H1 (cell line): ENCODE results near the gene RFFL. TPM values are rescaled to one million over a fixed set of nuclear protein-coding genes. Genes with fewer than 3 reads are reported as not detected.

Experiments
- CTCF ChIA-PET: fragments of 300-600 bp; sonication (Branson Sonifier 250); formaldehyde crosslinking; loops from one replicate; lab custom pipeline; 2021; ENCODE audit not compliant: partially characterized antibody; lab: Charles Lee
- POLR2A ChIA-PET: fragments of 300-600 bp; sonication (Branson Sonifier 250); formaldehyde crosslinking; loops from one replicate; lab custom pipeline; 2021; ENCODE audit warnings: inconsistent platforms; ENCODE audit not compliant: partially characterized antibody; lab: Charles Lee
- DNase-seq, 2 experiments: peaks; one replicate each; pipeline versions ENCODE4 v3.0.0 to v3.0.0-alpha.2; 2010 to 2022; ENCODE audit warnings: low spot score in 2 of 2, low read depth in 1 of 2, mixed read lengths in 1 of 2
- FAIRE-seq: peaks from 2 replicates; lab custom pipeline; 2011; peaks lifted over from hg19 to GRCh38; lab: Jason Lieb, UNC
- H2AFZ ChIP-seq: 2 replicates; pipeline ENCODE4 v1.8.1; 2012; ENCODE audit warnings: low read length, inconsistent platforms
- H2AK5ac ChIP-seq: 2 replicates; pipeline ENCODE4 v1.6.1; 2013; ENCODE audit warnings: low read depth, low read length
- H2BK120ac ChIP-seq: replicated peaks from 2 replicates; pipeline ENCODE3; 2013; ENCODE audit warnings: low read depth, low read length, inconsistent platforms
- H2BK12ac ChIP-seq: 2 replicates; pipeline ENCODE4 v1.6.1; 2013; ENCODE audit warnings: low read depth, low read length
- H2BK15ac ChIP-seq: 2 replicates; pipeline ENCODE4 v1.6.1; 2013; ENCODE audit warnings: low read length
- H2BK20ac ChIP-seq: 2 replicates; pipeline ENCODE4 v1.6.1; 2013; ENCODE audit warnings: low read length
- H2BK5ac ChIP-seq: 2 replicates; pipeline ENCODE4 v1.6.1; 2013; ENCODE audit warnings: low read depth, low read length
- H3K14ac ChIP-seq: 2 replicates; pipeline ENCODE4 v1.6.1; 2013; ENCODE audit warnings: inconsistent platforms; ENCODE audit not compliant: insufficient read length
- H3K18ac ChIP-seq: 2 replicates; pipeline ENCODE4 v1.6.1; 2013; ENCODE audit warnings: low read length; ENCODE audit errors: extremely low read depth
- H3K23ac ChIP-seq: 2 replicates; pipeline ENCODE4 v1.6.1; 2013; ENCODE audit warnings: inconsistent platforms; ENCODE audit not compliant: insufficient read length
- H3K23me2 ChIP-seq: 2 replicates; pipeline ENCODE4 v1.6.1; 2013; ENCODE audit warnings: low read depth, low read length
- H3K27ac ChIP-seq: 2 replicates; pipeline ENCODE4 v1.6.1; 2011; ENCODE audit warnings: low read depth, low read length, inconsistent platforms
- H3K27me3 ChIP-seq, 4 experiments: replicated peaks in 1 of 4; 1 replicate in 1 of 4; 2 replicates in 3 of 4; pipeline versions ENCODE4 v1.6.1 to v1.8.1; 2011 to 2013; ENCODE audit warnings: low read length in 3 of 4, mild to moderate bottlenecking in 3 of 4, inconsistent platforms in 2 of 4, mixed read lengths in 2 of 4, moderate library complexity in 1 of 4; ENCODE audit not compliant: control insufficient read depth in 3 of 4, insufficient read depth in 3 of 4; ENCODE audit errors: extremely low read depth in 1 of 4
- H3K36me3 ChIP-seq, 4 experiments: 2 replicates each; pipeline versions ENCODE4 v1.6.1 to v1.8.1; 2011 to 2013; ENCODE audit warnings: mild to moderate bottlenecking in 4 of 4, low read length in 3 of 4, moderate library complexity in 2 of 4, control low read depth in 1 of 4, inconsistent platforms in 1 of 4; ENCODE audit not compliant: insufficient read depth in 4 of 4, control insufficient read depth in 2 of 4
- H3K4ac ChIP-seq: replicated peaks from 2 replicates; pipeline ENCODE3; 2013; ENCODE audit warnings: low read length, low read depth, mixed read lengths, inconsistent platforms; ENCODE audit not compliant: insufficient read length
- H3K4me1 ChIP-seq, 4 experiments: replicated peaks in 1 of 4; 1 replicate in 1 of 4; 2 replicates in 3 of 4; pipeline versions ENCODE4 v1.6.1 to v1.8.1; 2011 to 2013; ENCODE audit warnings: low read length in 3 of 4, inconsistent platforms in 2 of 4, mixed read lengths in 1 of 4; ENCODE audit not compliant: insufficient read depth in 4 of 4, control insufficient read depth in 3 of 4
- H3K4me2 ChIP-seq, 2 experiments: 2 replicates each; pipeline versions ENCODE4 v1.6.1 to v1.8.1; 2011 to 2013; ENCODE audit warnings: low read depth in 2 of 2, low read length in 2 of 2, control low read depth in 1 of 2, inconsistent platforms in 1 of 2, mild to moderate bottlenecking in 1 of 2; ENCODE audit not compliant: insufficient read depth in 1 of 2
- H3K4me3 ChIP-seq, 4 experiments: fragments of 200-600, 300-600 bp in 1 of 4; sonication (generic), shearing (Covaris generic), sonication (Bioruptor Twin) in 1 of 4; 2 replicates each; pipeline versions ENCODE4 v1.5.1 to v1.8.1; 2011 to 2016; ENCODE audit warnings: low read length in 4 of 4, low read depth in 3 of 4, control low read depth in 2 of 4, inconsistent platforms in 2 of 4, mild to moderate bottlenecking in 2 of 4, mixed read lengths in 1 of 4, moderate library complexity in 1 of 4; ENCODE audit not compliant: insufficient read depth in 2 of 4; ENCODE audit errors: extremely low read depth in 1 of 4
- H3K56ac ChIP-seq: replicated peaks from 2 replicates; pipeline ENCODE3; 2013; ENCODE audit warnings: low read depth, mild to moderate bottlenecking, mixed read lengths, low read length, inconsistent platforms; ENCODE audit not compliant: insufficient read length
- H3K79me1 ChIP-seq: 2 replicates; pipeline ENCODE4 v1.6.1; 2013; ENCODE audit warnings: low read depth, low read length, control low read depth
- H3K79me2 ChIP-seq, 2 experiments: 2 replicates each; pipeline versions ENCODE4 v1.6.1 to v1.8.1; 2012 to 2013; ENCODE audit warnings: low read length in 2 of 2, mild to moderate bottlenecking in 2 of 2, inconsistent platforms in 1 of 2; ENCODE audit not compliant: insufficient read depth in 2 of 2, control insufficient read depth in 1 of 2
- H3K9ac ChIP-seq, 4 experiments: replicated peaks in 1 of 4; 1 replicate in 1 of 4; 2 replicates in 3 of 4; pipeline versions ENCODE4 v1.6.1 to v1.8.1; 2011 to 2013; ENCODE audit warnings: low read depth in 3 of 4, low read length in 3 of 4, control low read depth in 2 of 4, mild to moderate bottlenecking in 2 of 4, moderate library complexity in 2 of 4, inconsistent platforms in 1 of 4; ENCODE audit errors: extremely low read depth in 1 of 4
- H3K9me3 ChIP-seq, 2 experiments: 2 replicates each; pipeline versions ENCODE4 v1.6.1 to v1.8.1; 2012 to 2013; ENCODE audit warnings: mild to moderate bottlenecking in 2 of 2, moderate library complexity in 2 of 2, control low read depth in 1 of 2, inconsistent platforms in 1 of 2, low read depth in 1 of 2, low read length in 1 of 2, mixed read lengths in 1 of 2; ENCODE audit not compliant: insufficient read depth in 2 of 2
- H4K20me1 ChIP-seq, 2 experiments: replicated peaks in 1 of 2; 2 replicates each; pipeline versions ENCODE3 to v1.8.1; 2011 to 2013; ENCODE audit warnings: inconsistent platforms in 2 of 2, low read length in 2 of 2, mild to moderate bottlenecking in 1 of 2; ENCODE audit not compliant: insufficient read depth in 2 of 2, control insufficient read depth in 1 of 2
- H4K5ac ChIP-seq: 2 replicates; pipeline ENCODE4 v1.6.1; 2013; ENCODE audit warnings: low read length, low read depth, mixed read lengths, inconsistent platforms; ENCODE audit not compliant: insufficient read length
- H4K8ac ChIP-seq: 2 replicates; pipeline ENCODE4 v1.8.0; 2013; ENCODE audit warnings: mild to moderate bottlenecking, moderate library complexity, low read length, inconsistent platforms; ENCODE audit not compliant: insufficient read depth; ENCODE audit errors: extremely low read depth
- H4K91ac ChIP-seq: replicated peaks from 2 replicates; pipeline ENCODE3; 2013; ENCODE audit warnings: low read length, mixed read lengths, inconsistent platforms; ENCODE audit not compliant: insufficient read length
- BACH1 ChIP-seq: IDR thresholded peaks from 2 replicates; pipeline ENCODE4 v1.6.1; 2012; ENCODE audit warnings: low read length, improper control_type of control experiment
- GTF2F1 ChIP-seq: IDR thresholded peaks from 2 replicates; pipeline ENCODE4 v1.6.1; 2012; ENCODE audit warnings: low read depth, low read length, improper control_type of control experiment, borderline replicate concordance
- HDAC2 ChIP-seq, 2 experiments: fragments of 300-600 bp in 1 of 2; sonication (generic) in 1 of 2; IDR thresholded peaks; 2 replicates each; pipeline ENCODE4 v1.6.1; 2011 to 2012; ENCODE audit warnings: low read depth in 2 of 2, low read length in 2 of 2, mild to moderate bottlenecking in 2 of 2, moderate library complexity in 2 of 2, borderline replicate concordance in 1 of 2, inconsistent platforms in 1 of 2
- PHF8 ChIP-seq: fragments of 200-600 bp; sonication (generic); conservative IDR thresholded peaks from 2 replicates; pipeline ENCODE4 v1.7.1; 2012; ENCODE audit warnings: low read depth, mild to moderate bottlenecking, inconsistent platforms, low read length, moderate library complexity
- POLR2AphosphoS5 ChIP-seq: IDR thresholded peaks from 2 replicates; pipeline ENCODE4 v1.6.1; 2011; ENCODE audit warnings: low read depth, low read length
- SP4 ChIP-seq: IDR thresholded peaks from 2 replicates; pipeline ENCODE4 v1.6.1; 2012; ENCODE audit warnings: low read length, inconsistent platforms
- SRF ChIP-seq: IDR thresholded peaks from 2 replicates; pipeline ENCODE4 v1.6.1; 2011; ENCODE audit warnings: mild to moderate bottlenecking, low read depth, low read length, moderate library complexity
- TBP ChIP-seq: IDR thresholded peaks from 2 replicates; pipeline ENCODE4 v1.6.1; 2011; ENCODE audit warnings: low read depth, low read length, improper control_type of control experiment
- WGBS, 2 experiments: shearing (Covaris generic) in 1 of 2; methylation state at CpG; one replicate each; pipeline versions ENCODE4 v1.1.6 to v1.1.7; 2013 to 2015; ENCODE audit warnings: low lambda C conversion rate in 2 of 2, mixed read lengths in 2 of 2, inconsistent platforms in 1 of 2, low coverage in 1 of 2, missing lambda C conversion rate in 1 of 2; ENCODE audit not compliant: insufficient replicate concordance in 2 of 2, insufficient coverage in 1 of 2, insufficient read length in 1 of 2; ENCODE audit errors: extremely low coverage in 1 of 2, missing lambda C conversion rate in 1 of 2; 5-methylcytosine and 5-hydroxymethylcytosine counted together
- polyA plus RNA-seq, 7 experiments: library from polyadenylated mRNA; depleted of rRNA in 3 of 7; stranded (reverse) in 5 of 7; unstranded in 2 of 7; fragments of >200 nt in 5 of 7; fragments of 200-250 nt in 2 of 7; gene quantifications; 1 replicate in 5 of 7; 2 replicates in 1 of 7; 4 replicates in 1 of 7; pipeline versions ENCODE4 v1.2.1 to v1.2.3, GENCODE V29; 2011 to 2013; ENCODE audit warnings: missing spikeins in 2 of 7, mixed read lengths in 2 of 7
- total RNA-seq: library from RNA; stranded (reverse); fragmentation: NEBNext Ultra II Directional; extraction: Animal tissue kit (Norgen Biotek cat#: 25700); gene quantifications from 2 replicates; pipeline ENCODE4 v1.2.1, GENCODE V29; 2021
- TF ChIP-seq, protein P1 (sequence below): IDR thresholded peaks from 2 replicates; pipeline ENCODE4 v1.6.1; 2012; ENCODE audit warnings: low read length, inconsistent platforms

The RFFL gene
- total and polyA plus RNA-seq, 2 of the 8 experiments (the other 6 are each of a cell fraction or from before 2014, with no cell fraction given): 14.0 to 24.5 TPM

DNA sequence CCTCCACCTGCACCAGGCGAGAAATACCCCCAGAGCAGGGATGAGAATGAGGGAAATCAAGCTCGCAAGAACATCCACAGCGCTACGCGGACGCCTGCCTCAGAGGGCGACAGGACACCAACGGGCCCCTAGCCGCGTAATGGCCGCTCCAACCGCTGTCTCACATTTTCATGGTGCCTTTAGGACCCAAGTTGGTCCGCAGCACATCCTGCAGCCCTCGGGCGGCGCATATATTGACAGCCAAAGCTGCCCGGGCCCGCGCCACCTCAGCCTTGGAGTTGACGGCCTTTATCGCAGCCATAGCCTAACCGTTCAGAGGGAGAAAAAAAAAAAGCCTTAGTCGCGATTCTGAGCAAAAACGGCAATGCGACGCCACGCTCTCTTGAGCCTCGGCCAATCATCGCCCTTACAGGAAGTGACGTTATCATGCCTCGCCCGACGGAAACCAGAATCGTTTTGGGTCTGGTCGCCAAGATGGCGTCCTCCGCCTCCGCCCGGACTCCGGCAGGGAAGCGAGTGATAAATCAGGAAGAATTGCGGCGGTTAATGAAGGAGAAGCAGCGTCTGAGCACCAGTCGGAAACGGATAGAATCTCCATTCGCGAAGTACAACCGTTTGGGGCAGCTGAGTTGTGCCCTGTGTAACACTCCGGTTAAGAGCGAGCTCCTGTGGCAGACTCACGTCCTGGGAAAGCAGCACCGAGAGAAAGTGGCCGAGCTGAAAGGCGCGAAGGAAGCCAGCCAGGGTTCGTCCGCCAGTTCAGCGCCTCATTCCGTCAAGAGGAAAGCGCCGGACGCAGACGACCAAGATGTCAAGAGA, 102.2 kb downstream of the RFFL start, which contains the start of the genes CCT6B and ZNF830:
Gene CCT6B (minus strand): TSS at position 368 of the 819 bp plus-strand sequence. CDS start 67 bp downstream, at position 301.
Gene ZNF830 (plus strand): TSS at position 448 of the 819 bp plus-strand sequence. CDS start 27 bp downstream, at position 475.
- CTCF ChIA-PET: no interaction called here
- Histone ChIP-seq H3K23ac (no peak within 1 kb of the TSS), H2BK5ac (peak within 1 kb of the TSS; percentile 95), H2AFZ (peak within 1 kb of the TSS; percentile 100), H3K9ac (peak within 1 kb of the TSS; percentile 85 to 95 (median 94)), H4K91ac (no peak within 1 kb of the TSS), H3K9me3 (no peaks in the 10 kb centered on the region), H4K20me1 (no peaks in the 10 kb centered on the region), H3K4me3 (peak within 1 kb of the TSS; percentile 83 to 99 (median 92)), H3K56ac (peak within 1 kb of the TSS; percentile 27), H3K36me3 (peaks cover 0 to 15% (median 7%) of the 10 kb centered on the region in 4 experiments; a peak in 2 of 8 replicates), H4K5ac (peak within 1 kb of the TSS; percentile 72), H3K4me2 (peak within 1 kb of the TSS; percentile 89 to 95), H2BK15ac (no peak within 1 kb of the TSS), H2BK20ac (no peak within 1 kb of the TSS), H3K18ac (peak within 1 kb of the TSS; percentile 84), H3K27ac (peak within 1 kb of the TSS; percentile 93), H3K27me3 (peaks cover 0 to 2% (median 0%) of the 10 kb centered on the region in 4 experiments; a peak in 2 of 7 replicates), H3K79me1 (no peaks in the 10 kb centered on the region), H3K4ac (no peak within 1 kb of the TSS), H3K14ac (no peak within 1 kb of the TSS), H2BK12ac (peak within 1 kb of the TSS; percentile 64; the same call in 1 of the 2 replicates), H3K79me2 (peaks cover 0 to 20% of the 10 kb centered on the region in 2 experiments; a peak in 2 of 4 replicates), H2BK120ac (no peak within 1 kb of the TSS), H4K8ac (peak within 1 kb of the TSS; percentile 99), H3K4me1 (0 out of 7 replicates have a peak, but pooled peaks cover 0 to 3% (median under 1%) of the 10 kb centered on the region in 4 experiments), H2AK5ac (peak within 1 kb of the TSS; percentile 18; the same call in 1 of the 2 replicates), H3K23me2 (peaks cover 10% of the 10 kb centered on the region; the same call in 1 of the 2 replicates)
- peak; percentile 72 for FAIRE-seq
- POLR2A ChIA-PET: interaction anchor here (0.6 to 2.5 kb wide), 11 partner anchors 8 to 771 kb away, joined by 3 to 27 read pairs (median 4); partner anchors contain the start of gene LIG3
- 2% methylated on average over 54 of the region's 65 CpGs; no CpG with 5 or more reads in 1 of the 2 experiments for WGBS, 2 experiments
- DNase-seq: peak; percentile 79 to 92
- TF ChIP-seq, protein P1, sequence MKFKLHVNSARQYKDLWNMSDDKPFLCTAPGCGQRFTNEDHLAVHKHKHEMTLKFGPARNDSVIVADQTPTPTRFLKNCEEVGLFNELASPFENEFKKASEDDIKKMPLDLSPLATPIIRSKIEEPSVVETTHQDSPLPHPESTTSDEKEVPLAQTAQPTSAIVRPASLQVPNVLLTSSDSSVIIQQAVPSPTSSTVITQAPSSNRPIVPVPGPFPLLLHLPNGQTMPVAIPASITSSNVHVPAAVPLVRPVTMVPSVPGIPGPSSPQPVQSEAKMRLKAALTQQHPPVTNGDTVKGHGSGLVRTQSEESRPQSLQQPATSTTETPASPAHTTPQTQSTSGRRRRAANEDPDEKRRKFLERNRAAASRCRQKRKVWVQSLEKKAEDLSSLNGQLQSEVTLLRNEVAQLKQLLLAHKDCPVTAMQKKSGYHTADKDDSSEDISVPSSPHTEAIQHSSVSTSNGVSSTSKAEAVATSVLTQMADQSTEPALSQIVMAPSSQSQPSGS: peak; percentile 33; the same call in 1 of the 2 replicates
- TF ChIP-seq PHF8 (peak; percentile 94), BACH1 (peak; percentile 79), HDAC2 (IDR thresholded peaks at IDR 0.05; ENCODE audit: borderline replicate concordance in 1 of 2, low read depth in 2 of 2, low read length in 2 of 2) (peak in 1 of 2 experiments; percentile 100; a peak in 2 of 4 replicates), GTF2F1 (peak; percentile 91), SRF (peak; percentile 46), SP4 (peak; percentile 59; the same call in 1 of the 2 replicates), TBP (peak; percentile 94), POLR2AphosphoS5 (peak; percentile 97)
